SK-N-MC (cell line): ENCODE data around the gene SRRM1.
"Not testable (repeated sequence)": the region's sequence is repeated elsewhere in the genome, so short reads cannot be mapped to it uniquely, and the experiment has no call there.

Experiments
- DNase-seq: peaks from one replicate; pipeline ENCODE4 v3.0.0-alpha.2; 2011; ENCODE audit warnings: low read depth, low spot score
- H3K27ac ChIP-seq: fragments of 200-600 bp; sonication (generic); 2 replicates; pipeline ENCODE4 v1.5.1; 2016; ENCODE audit warnings: mixed run types
- H3K36me3 ChIP-seq: fragments of 200-600 bp; sonication (generic); 2 replicates; pipeline ENCODE4 v1.6.1; 2017; ENCODE audit warnings: antibody characterized with exemption, low read length, mixed read lengths; ENCODE audit not compliant: insufficient read depth
- H3K4me3 ChIP-seq: fragments of 200-600 bp; sonication (generic); 2 replicates; pipeline ENCODE4 v1.5.1; 2016
- H3K9ac ChIP-seq: fragments of 200-600 bp; sonication (generic); 2 replicates; pipeline ENCODE4 v1.8.0; 2017; ENCODE audit warnings: mixed run types, mixed read lengths; ENCODE audit not compliant: insufficient read length
- H3K9me3 ChIP-seq: fragments of 200-600 bp; sonication (generic); 2 replicates; pipeline ENCODE4 v1.6.1; 2017; ENCODE audit warnings: low read depth, mild to moderate bottlenecking, antibody characterized with exemption, low read length, moderate library complexity, mixed read lengths
- EZH2 ChIP-seq: fragments of 200-600 bp; sonication (generic); IDR thresholded peaks from one replicate; pipeline ENCODE4 v1.6.1; 2017; ENCODE audit warnings: antibody characterized with exemption
- FOXP2 ChIP-seq: optimal IDR thresholded peaks from 2 replicates; pipeline ENCODE3; 2011; ENCODE audit warnings: mild to moderate bottlenecking, moderate library complexity; ENCODE audit not compliant: insufficient read depth; ENCODE audit errors: extremely low read length, control extremely low read depth
- POLR2AphosphoS5 ChIP-seq: IDR thresholded peaks from 2 replicates; pipeline ENCODE4 v1.6.1; 2012; ENCODE audit warnings: mild to moderate bottlenecking, low read depth, low read length, borderline replicate concordance

Gene SRRM1

GRCh38 chr1:24713736-24714135, 70.6 kb downstream of the SRRM1 start:
- H3K9ac ChIP-seq, result no peak overlapping the region
- TF ChIP-seq POLR2AphosphoS5 (no peak), EZH2 (no peak), FOXP2 (no peak)
- H3K9me3 ChIP-seq, result no peaks in the 10 kb centered on the region
- no peaks in the 10 kb centered on the region for H3K36me3 ChIP-seq
- H3K4me3 ChIP-seq, result no peak overlapping the region
- no peak for DNase-seq
- H3K27ac ChIP-seq, result no peak overlapping the region

GRCh38 chr1:24714859-24715520, 71.9 kb downstream of the SRRM1 start:
- Histone ChIP-seq H3K27ac (no peak overlapping the region), H3K9ac (no peak overlapping the region), H3K4me3 (no peak overlapping the region), H3K9me3 (no peaks in the 10 kb centered on the region), H3K36me3 (no peaks in the 10 kb centered on the region)
- no peak for DNase-seq
- TF ChIP-seq EZH2, result no peak
- no peak for TF ChIP-seq FOXP2
- no peak for TF ChIP-seq POLR2AphosphoS5

GRCh38 chr1:24715658-24716057, 72.6 kb downstream of the SRRM1 start:
- no peak for DNase-seq
- Histone ChIP-seq H3K9me3 (no peaks in the 10 kb centered on the region), H3K4me3 (no peak overlapping the region), H3K27ac (no peak overlapping the region), H3K9ac (no peak overlapping the region), H3K36me3 (no peaks in the 10 kb centered on the region)
- TF ChIP-seq EZH2, result no peak
- no peak for TF ChIP-seq FOXP2
- no peak for TF ChIP-seq POLR2AphosphoS5

- TF ChIP-seq EZH2, result no peak
- no peak for TF ChIP-seq POLR2AphosphoS5
- TF ChIP-seq FOXP2, result no peak
- Histone ChIP-seq H3K36me3 (no peaks in the 10 kb centered on the region), H3K4me3 (no peak overlapping the region), H3K9ac (no peak overlapping the region), H3K27ac (no peak overlapping the region), H3K9me3 (no peaks in the 10 kb centered on the region)
- no peak for DNase-seq
These were observed 75.0 kb downstream of the SRRM1 start for GRCh38 chr1:24717887-24718650.

- Histone ChIP-seq H3K9me3 (no peaks in the 10 kb centered on the region), H3K36me3 (no peaks in the 10 kb centered on the region), H3K4me3 (no peak overlapping the region), H3K27ac (no peak overlapping the region), H3K9ac (no peak overlapping the region)
- DNase-seq, result no peak
- TF ChIP-seq FOXP2 (no peak), EZH2 (no peak), POLR2AphosphoS5 (no peak)
These were observed 77.0 kb downstream of the SRRM1 start for GRCh38 chr1:24720152-24720551.

- Histone ChIP-seq H3K9ac (no peak overlapping the region), H3K36me3 (no peaks in the 10 kb centered on the region), H3K9me3 (no peaks in the 10 kb centered on the region), H3K27ac (no peak overlapping the region), H3K4me3 (no peak overlapping the region)
- TF ChIP-seq POLR2AphosphoS5 (no peak), FOXP2 (no peak), EZH2 (no peak)
- no peak for DNase-seq
These were observed 78.4 kb downstream of the SRRM1 start for GRCh38 chr1:24721533-24721932.

- H3K36me3 ChIP-seq, H3K27ac ChIP-seq, H3K9me3 ChIP-seq, H3K4me3 ChIP-seq, H3K9ac ChIP-seq, DNase-seq: not testable (repeated sequence)
These were observed 79.3 kb downstream of the SRRM1 start for GRCh38 chr1:24722073-24723035.
